HCT116 (cell line): ENCODE data around the gene PSMG3. TPM values are rescaled to one million over a fixed set of nuclear protein-coding genes. Genes with fewer than 3 reads are reported as not detected.

ENCODE experiments used
- ATAC-seq: fragments of 200-7000 bp; cut with Tn5 transposase; 2 replicates; pipeline ENCODE4 v1.9.1; 2020; ENCODE audit warnings: mild to moderate bottlenecking, moderate library complexity
- BruUV-seq: library from RNA; stranded (reverse); fragments of 400-500 nt; replicated peaks from 2 replicates; lab custom pipeline; 2021; lab: Mats Ljungman, UMichigan
- CTCF ChIA-PET: fragments of 300-600 bp; sonication (Branson Sonifier 250); formaldehyde crosslinking; loops from one replicate; lab custom pipeline; 2021; ENCODE audit warnings: antibody characterized with exemption; lab: Charles Lee
- POLR2A ChIA-PET: fragments of 300-600, 350-600 bp; sonication (Branson Sonifier 250); formaldehyde crosslinking; loops from one replicate; lab custom pipeline; 2021; ENCODE audit warnings: antibody characterized with exemption; lab: Charles Lee
- RAD21 ChIA-PET, 2 experiments: fragments of 300-600 bp; sonication (Branson Sonifier 250); formaldehyde crosslinking; loops; one replicate each; lab custom pipeline; 2023; ENCODE audit warnings: low total read pairs in 2 of 2; ENCODE audit not compliant: uncharacterized antibody in 2 of 2, unreplicated experiment in 2 of 2, low non-redundant PET in 1 of 2; lab: Charles Lee
- DNase-seq: peaks from one replicate; pipeline ENCODE4 v3.0.0-alpha.2; 2010; ENCODE audit warnings: low read depth, low spot score
- H2AFZ ChIP-seq: fragments of 200-600 bp; shearing (Covaris generic), sonication (generic); 2 replicates; pipeline ENCODE4 v1.6.1; 2017; ENCODE audit warnings: low read depth, mixed run types, mixed read lengths, antibody characterized with exemption, low read length; ENCODE audit not compliant: poor library complexity, severe bottlenecking
- H3K27ac ChIP-seq: 2 replicates; pipeline ENCODE4 v1.5.1; 2012; ENCODE audit warnings: low read depth, low read length
- H3K27me3 ChIP-seq: fragments of 200-600 bp; sonication (generic); 2 replicates; pipeline ENCODE4 v1.6.1; 2016; ENCODE audit warnings: mixed run types, low read length, mixed read lengths; ENCODE audit not compliant: insufficient read depth
- H3K36me3 ChIP-seq, 2 experiments: fragments of 200-500 bp in 1 of 2; fragments of 200-600 bp in 1 of 2; sonication (Bioruptor generic) in 1 of 2; sonication (generic) in 1 of 2; 2 replicates each; pipeline versions ENCODE4 v1.5.1 to v1.6.1; 2014 to 2016; ENCODE audit warnings: low read length in 2 of 2, inconsistent platforms in 1 of 2, mixed read lengths in 1 of 2, mixed run types in 1 of 2; ENCODE audit not compliant: insufficient read depth in 2 of 2, control insufficient read depth in 1 of 2
- H3K4me1 ChIP-seq, 2 experiments: fragments of 200-600 bp in 1 of 2; sonication (generic) in 1 of 2; 2 replicates each; pipeline versions ENCODE4 v1.5.1 to v1.6.1; 2012 to 2017; ENCODE audit warnings: low read length in 2 of 2, inconsistent platforms in 1 of 2, mild to moderate bottlenecking in 1 of 2, mixed read lengths in 1 of 2, mixed run types in 1 of 2, moderate library complexity in 1 of 2; ENCODE audit not compliant: insufficient read depth in 2 of 2, control insufficient read depth in 1 of 2
- H3K4me2 ChIP-seq: fragments of 200-600 bp; sonication (generic); 2 replicates; pipeline ENCODE4 v1.6.1; 2017; ENCODE audit warnings: mixed run types, low read length, mixed read lengths
- H3K4me3 ChIP-seq, 2 experiments: fragments of 200-600 bp in 1 of 2; sonication (generic) in 1 of 2; replicated peaks in 1 of 2; 2 replicates each; pipeline ENCODE4 v1.5.1; 2011 to 2016; ENCODE audit warnings: low read length in 2 of 2, control low read depth in 1 of 2, low read depth in 1 of 2, mild to moderate bottlenecking in 1 of 2, mixed read lengths in 1 of 2, mixed run types in 1 of 2
- H3K79me2 ChIP-seq: fragments of 200-600 bp; sonication (generic); 2 replicates; pipeline ENCODE4 v1.6.1; 2017; ENCODE audit warnings: mild to moderate bottlenecking, mixed run types, low read length, moderate library complexity, mixed read lengths; ENCODE audit not compliant: insufficient read depth
- H3K9ac ChIP-seq: fragments of 200-600 bp; sonication (generic); 2 replicates; pipeline ENCODE4 v1.6.1; 2016; ENCODE audit warnings: low read length, mixed read lengths
- H3K9me2 ChIP-seq: fragments of 200-600 bp; sonication (generic), shearing (Covaris generic); 2 replicates; pipeline ENCODE4 v1.6.1; 2017; ENCODE audit warnings: mixed run types, mild to moderate bottlenecking, moderate library complexity; ENCODE audit not compliant: insufficient read depth
- H3K9me3 ChIP-seq, 2 experiments: fragments of 200-500 bp in 1 of 2; fragments of 200-600 bp in 1 of 2; sonication (Bioruptor generic) in 1 of 2; sonication (generic) in 1 of 2; 2 replicates each; pipeline ENCODE4 v1.6.1; 2014 to 2017; ENCODE audit warnings: low read length in 2 of 2, mixed read lengths in 2 of 2, inconsistent platforms in 1 of 2, low read depth in 1 of 2, mild to moderate bottlenecking in 1 of 2, mixed run types in 1 of 2, moderate library complexity in 1 of 2; ENCODE audit not compliant: control insufficient read depth in 1 of 2, insufficient read depth in 1 of 2
- H4K20me1 ChIP-seq: fragments of 200-600 bp; sonication (generic), shearing (Covaris generic); 2 replicates; pipeline ENCODE4 v1.6.1; 2017; ENCODE audit warnings: mixed run types, mild to moderate bottlenecking, moderate library complexity; ENCODE audit not compliant: insufficient read depth
- CBX3 ChIP-seq: IDR thresholded peaks from 2 replicates; pipeline ENCODE4 v1.6.1; 2012; ENCODE audit warnings: low read depth
- EGR1 ChIP-seq: IDR thresholded peaks from 2 replicates; pipeline ENCODE4 v1.6.1; 2012; ENCODE audit warnings: low read depth
- FOSL1 ChIP-seq: IDR thresholded peaks from 2 replicates; pipeline ENCODE4 v1.6.1; 2012; ENCODE audit warnings: low read depth
- JUND ChIP-seq: IDR thresholded peaks from 2 replicates; pipeline ENCODE4 v1.6.1; 2012
- MAX ChIP-seq: IDR thresholded peaks from 2 replicates; pipeline ENCODE4 v1.6.1; 2012
- POLR2A ChIP-seq: IDR thresholded peaks from 2 replicates; pipeline ENCODE4 v1.7.0; 2011; ENCODE audit warnings: borderline replicate concordance; ENCODE audit not compliant: insufficient read depth, insufficient read length; ENCODE audit errors: extremely low read depth
- intact Hi-C: fragments of 100-400 bp; cut with micrococcal nuclease; formaldehyde crosslinking; loops from 2 replicates; pipeline ENCODE4 v1.10.0; 2022
- total RNA-seq: library from RNA; stranded (reverse); gene quantifications from one replicate; pipeline ENCODE4 v1.2.1, GENCODE V29; 2021; ENCODE audit not compliant: unreplicated experiment
- TF ChIP-seq, protein P1 (sequence below): IDR thresholded peaks from 2 replicates; pipeline ENCODE4 v1.6.1; 2011; ENCODE audit warnings: mild to moderate bottlenecking, low read length, moderate library complexity; ENCODE audit not compliant: insufficient replicate concordance; ENCODE audit errors: extremely low read depth

The PSMG3 gene
- total RNA-seq, 1 experiment from 2014 or later = 60.9 TPM

DNA sequence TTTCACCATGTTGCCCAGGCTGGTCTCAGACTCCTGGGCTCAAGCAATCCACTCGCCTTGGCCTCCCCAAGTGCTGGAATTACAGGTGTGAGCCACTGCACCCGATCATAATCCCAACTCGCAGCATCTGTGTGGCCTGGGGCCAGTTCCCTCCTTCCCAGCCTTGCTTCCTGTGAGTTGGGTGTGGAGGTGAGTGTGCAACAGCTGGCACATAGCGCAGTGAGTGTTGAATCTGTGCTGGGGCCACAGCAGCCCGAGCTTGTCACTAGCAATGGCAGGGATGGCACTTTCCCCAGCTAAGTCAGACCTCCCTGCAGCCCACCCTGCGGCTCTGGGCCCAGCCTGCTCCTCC, 26.0 kb downstream of the PSMG3 start:
- no peaks in the 10 kb centered on the region for H4K20me1 ChIP-seq

More for the DNA sequence above, 26.0 kb downstream of the PSMG3 start:
- Histone ChIP-seq H3K27ac (peak overlapping the region; percentile 43; the same call in 1 of the 2 replicates), H2AFZ (no peak overlapping the region), H3K36me3 (peaks cover 9 to 19% of the 10 kb centered on the region in 2 experiments; a peak in 3 of 4 replicates), H3K27me3 (no peaks in the 10 kb centered on the region), H3K4me2 (no peak overlapping the region), H3K9ac (no peak overlapping the region), H3K79me2 (peaks cover 12% of the 10 kb centered on the region), H3K9me2 (no peaks in the 10 kb centered on the region), H3K4me3 (no peak overlapping the region), H3K9me3 (no peaks in the 10 kb centered on the region), H3K4me1 (no peaks in the 10 kb centered on the region)
- DNase-seq (no peak), ATAC-seq (no peak)
- no TSS peak for BruUV-seq
- RAD21 ChIA-PET = no interaction called here
- POLR2A ChIA-PET = interaction anchor here (1.1 kb wide), 1 partner anchor 11 kb away, joined by 4 read pairs; the partner anchor contains the start of gene TMEM184A
- TF ChIP-seq MAX = no peak
- no peak for TF ChIP-seq FOSL1
- no peak for TF ChIP-seq CBX3
- TF ChIP-seq JUND = no peak
- no peak for TF ChIP-seq EGR1
- TF ChIP-seq, protein P1, sequence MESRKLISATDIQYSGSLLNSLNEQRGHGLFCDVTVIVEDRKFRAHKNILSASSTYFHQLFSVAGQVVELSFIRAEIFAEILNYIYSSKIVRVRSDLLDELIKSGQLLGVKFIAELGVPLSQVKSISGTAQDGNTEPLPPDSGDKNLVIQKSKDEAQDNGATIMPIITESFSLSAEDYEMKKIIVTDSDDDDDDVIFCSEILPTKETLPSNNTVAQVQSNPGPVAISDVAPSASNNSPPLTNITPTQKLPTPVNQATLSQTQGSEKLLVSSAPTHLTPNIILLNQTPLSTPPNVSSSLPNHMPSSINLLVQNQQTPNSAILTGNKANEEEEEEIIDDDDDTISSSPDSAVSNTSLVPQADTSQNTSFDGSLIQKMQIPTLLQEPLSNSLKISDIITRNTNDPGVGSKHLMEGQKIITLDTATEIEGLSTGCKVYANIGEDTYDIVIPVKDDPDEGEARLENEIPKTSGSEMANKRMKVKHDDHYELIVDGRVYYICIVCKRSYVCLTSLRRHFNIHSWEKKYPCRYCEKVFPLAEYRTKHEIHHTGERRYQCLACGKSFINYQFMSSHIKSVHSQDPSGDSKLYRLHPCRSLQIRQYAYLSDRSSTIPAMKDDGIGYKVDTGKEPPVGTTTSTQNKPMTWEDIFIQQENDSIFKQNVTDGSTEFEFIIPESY = no peak
- no peak for TF ChIP-seq POLR2A
- CTCF ChIA-PET = interaction anchor here (1.2 kb wide), 1 partner anchor 13 kb away, joined by 4 read pairs; the partner anchor contains the start of gene TMEM184A
- intact Hi-C loops = no loop called here
